PFSK-1 (cell line): ENCODE data around the gene SLC30A9. TPM values are rescaled to one million over a fixed set of nuclear protein-coding genes. Genes with fewer than 3 reads are reported as not detected.

Experiments used
- FOXP2 ChIP-seq: optimal IDR thresholded peaks from 2 replicates; pipeline ENCODE3; 2011; ENCODE audit warnings: borderline replicate concordance, control low read depth, inconsistent platforms; ENCODE audit not compliant: insufficient read depth; ENCODE audit errors: extremely low read length, extremely low read depth
- POLR2AphosphoS5 ChIP-seq: IDR thresholded peaks from 2 replicates; pipeline ENCODE4 v1.6.1; 2012; ENCODE audit warnings: low read depth, mild to moderate bottlenecking, control low read depth, low read length, moderate library complexity
- SIN3A ChIP-seq: IDR thresholded peaks from 2 replicates; pipeline ENCODE4 v1.6.1; 2012; ENCODE audit warnings: mild to moderate bottlenecking, low read length, moderate library complexity, borderline replicate concordance; ENCODE audit not compliant: insufficient read depth
- TAF1 ChIP-seq: IDR thresholded peaks from 2 replicates; pipeline ENCODE4 v1.6.1; 2012; ENCODE audit warnings: low read length, control low read depth, borderline replicate concordance; ENCODE audit not compliant: insufficient read depth
- polyA plus RNA-seq: library from polyadenylated mRNA; unstranded; fragments of >200 nt; gene quantifications from one replicate; pipeline ENCODE4 v1.2.1, GENCODE V29; 2012; ENCODE audit warnings: low read depth, missing spikeins; ENCODE audit not compliant: insufficient read length
- TF ChIP-seq, protein P1 (sequence below), 2 experiments: IDR thresholded peaks; 2 replicates each; pipeline versions ENCODE4 v1.6.1 to v1.8.0; 2011 to 2012; ENCODE audit warnings: low read depth in 2 of 2, low read length in 2 of 2, control low read depth in 1 of 2, inconsistent platforms in 1 of 2, mild to moderate bottlenecking in 1 of 2, moderate library complexity in 1 of 2; ENCODE audit not compliant: insufficient read depth in 1 of 2

The SLC30A9 gene
- polyA plus RNA-seq = 12.6 TPM

DNA sequence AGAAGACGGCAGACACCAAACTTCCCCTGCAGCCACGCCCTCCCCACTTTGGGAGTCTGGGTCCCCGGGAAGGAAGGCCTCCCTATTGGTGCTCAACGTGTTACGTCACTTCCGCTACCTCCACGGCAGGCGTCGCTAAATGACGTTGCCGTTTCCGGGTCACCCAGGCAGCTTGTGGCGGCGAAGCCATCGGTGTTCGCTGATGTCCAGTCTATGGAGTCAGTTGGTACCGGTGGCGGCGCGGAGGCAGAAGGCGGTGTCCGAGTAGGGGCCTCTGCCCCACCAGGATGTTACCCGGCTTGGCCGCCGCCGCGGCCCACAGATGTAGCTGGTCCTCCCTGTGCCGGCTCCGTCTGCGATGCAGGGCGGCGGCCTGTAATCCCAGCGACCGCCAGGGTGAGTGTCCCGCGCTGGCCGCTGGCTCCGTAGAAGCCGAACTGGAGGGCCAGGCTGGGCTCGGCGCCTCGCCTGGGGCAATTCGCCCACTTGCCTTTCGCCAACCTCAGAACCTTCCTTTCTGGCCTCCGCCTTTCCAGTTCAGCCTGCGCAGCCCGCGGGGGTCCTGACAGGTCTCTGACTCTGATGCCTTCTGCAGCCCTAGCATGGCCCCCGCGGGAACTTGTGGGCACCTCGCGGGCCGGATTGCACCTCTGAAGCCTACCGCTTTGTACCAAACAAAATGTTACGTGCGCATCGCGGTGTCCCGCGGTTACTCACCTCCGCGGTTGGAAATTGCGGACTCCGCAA lies at the start of gene SLC30A9:
TSS of gene SLC30A9 (plus strand) at position 166 of the 747 bp plus-strand sequence. CDS start at position 288, 122 bp downstream.
- TF ChIP-seq TAF1 (peak; percentile 80; the same call in 1 of the 2 replicates), POLR2AphosphoS5 (peak; percentile 97), FOXP2 (peak; percentile 72), SIN3A (no peak)
- TF ChIP-seq, protein P1, sequence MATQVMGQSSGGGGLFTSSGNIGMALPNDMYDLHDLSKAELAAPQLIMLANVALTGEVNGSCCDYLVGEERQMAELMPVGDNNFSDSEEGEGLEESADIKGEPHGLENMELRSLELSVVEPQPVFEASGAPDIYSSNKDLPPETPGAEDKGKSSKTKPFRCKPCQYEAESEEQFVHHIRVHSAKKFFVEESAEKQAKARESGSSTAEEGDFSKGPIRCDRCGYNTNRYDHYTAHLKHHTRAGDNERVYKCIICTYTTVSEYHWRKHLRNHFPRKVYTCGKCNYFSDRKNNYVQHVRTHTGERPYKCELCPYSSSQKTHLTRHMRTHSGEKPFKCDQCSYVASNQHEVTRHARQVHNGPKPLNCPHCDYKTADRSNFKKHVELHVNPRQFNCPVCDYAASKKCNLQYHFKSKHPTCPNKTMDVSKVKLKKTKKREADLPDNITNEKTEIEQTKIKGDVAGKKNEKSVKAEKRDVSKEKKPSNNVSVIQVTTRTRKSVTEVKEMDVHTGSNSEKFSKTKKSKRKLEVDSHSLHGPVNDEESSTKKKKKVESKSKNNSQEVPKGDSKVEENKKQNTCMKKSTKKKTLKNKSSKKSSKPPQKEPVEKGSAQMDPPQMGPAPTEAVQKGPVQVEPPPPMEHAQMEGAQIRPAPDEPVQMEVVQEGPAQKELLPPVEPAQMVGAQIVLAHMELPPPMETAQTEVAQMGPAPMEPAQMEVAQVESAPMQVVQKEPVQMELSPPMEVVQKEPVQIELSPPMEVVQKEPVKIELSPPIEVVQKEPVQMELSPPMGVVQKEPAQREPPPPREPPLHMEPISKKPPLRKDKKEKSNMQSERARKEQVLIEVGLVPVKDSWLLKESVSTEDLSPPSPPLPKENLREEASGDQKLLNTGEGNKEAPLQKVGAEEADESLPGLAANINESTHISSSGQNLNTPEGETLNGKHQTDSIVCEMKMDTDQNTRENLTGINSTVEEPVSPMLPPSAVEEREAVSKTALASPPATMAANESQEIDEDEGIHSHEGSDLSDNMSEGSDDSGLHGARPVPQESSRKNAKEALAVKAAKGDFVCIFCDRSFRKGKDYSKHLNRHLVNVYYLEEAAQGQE (IDR thresholded peaks at IDR 0.05; ENCODE audit: insufficient read depth in 1 of 2, low read depth in 2 of 2, low read length in 2 of 2) = 0 out of 4 replicates have a peak, but pooled peaks of 1 of the 2 experiments have one; percentile 7

DNA sequence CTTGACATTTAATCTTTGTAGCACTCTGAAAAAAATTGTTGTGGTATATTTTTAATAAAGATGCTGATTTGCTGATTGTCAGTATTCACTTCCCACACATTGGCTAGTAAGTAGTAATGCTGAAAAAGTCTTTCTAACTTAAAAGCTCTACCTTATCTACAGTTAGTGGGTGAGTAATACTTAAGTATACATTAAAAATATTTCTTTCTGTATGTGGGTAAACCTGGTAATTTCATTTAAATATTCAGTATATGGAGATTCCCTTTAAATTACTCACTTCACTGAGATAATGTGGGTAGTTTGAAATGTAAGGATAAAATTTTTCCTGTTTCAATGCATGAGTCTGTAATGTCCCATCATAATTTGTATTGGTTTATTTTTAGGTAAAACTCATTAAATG lies 49.5 kb upstream of the SLC30A9 start:
- no peak for TF ChIP-seq FOXP2
- no peak for TF ChIP-seq TAF1
- TF ChIP-seq SIN3A = no peak
- TF ChIP-seq POLR2AphosphoS5 = no peak
- TF ChIP-seq, protein P1 (IDR thresholded peaks at IDR 0.05; ENCODE audit: insufficient read depth in 1 of 2, low read depth in 2 of 2, low read length in 2 of 2) = no peak

DNA sequence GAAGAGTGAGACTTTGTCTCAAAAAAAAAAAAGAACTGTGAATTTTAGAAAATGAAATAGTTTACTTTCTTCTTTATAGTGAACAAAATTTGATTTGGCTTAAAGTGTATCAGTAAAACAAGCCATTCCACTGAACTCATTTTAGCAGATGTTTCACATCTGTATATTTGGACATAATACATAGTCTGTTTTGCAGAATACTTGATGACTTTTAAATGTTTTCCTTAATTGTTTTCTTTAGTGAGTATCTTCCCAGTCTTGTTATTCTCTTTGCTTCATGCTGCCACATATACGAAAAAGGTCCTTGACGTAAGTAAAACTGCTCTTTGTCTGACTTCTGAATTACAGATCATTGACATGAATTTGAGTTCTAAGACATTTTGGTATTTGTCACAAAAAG lies 46.8 kb upstream of the SLC30A9 start:
- TF ChIP-seq SIN3A (no peak), FOXP2 (no peak), POLR2AphosphoS5 (no peak), TAF1 (no peak)
- TF ChIP-seq, protein P1 (IDR thresholded peaks at IDR 0.05; ENCODE audit: insufficient read depth in 1 of 2, low read depth in 2 of 2, low read length in 2 of 2) = no peak

GRCh38 chr4:41944089-41944488 lies 46.2 kb upstream of the SLC30A9 start:
- TF ChIP-seq POLR2AphosphoS5 (no peak), FOXP2 (no peak), SIN3A (no peak), TAF1 (no peak)
- TF ChIP-seq, protein P1 (IDR thresholded peaks at IDR 0.05; ENCODE audit: insufficient read depth in 1 of 2, low read depth in 2 of 2, low read length in 2 of 2) = no peak
